GM12878 (cell line): ENCODE results near the gene RUFY2. TPM values are rescaled to one million over a fixed set of nuclear protein-coding genes. Genes with fewer than 3 reads are reported as not detected.
A peak's percentile ranks its signal among the peaks of the same experiment; 100 is the strongest.

Source experiments
- BCL3 ChIP-seq: IDR thresholded peaks from 2 replicates; pipeline ENCODE4 v1.6.1; 2011; ENCODE audit warnings: borderline replicate concordance, low read depth, mild to moderate bottlenecking, moderate library complexity, low read length; ENCODE audit not compliant: insufficient read depth, poor library complexity, severe bottlenecking
- CBFB ChIP-seq: IDR thresholded peaks from 2 replicates; pipeline ENCODE4 v1.6.1; 2016; ENCODE audit warnings: antibody characterized with exemption, low read depth
- CHD2 ChIP-seq: IDR thresholded peaks from 2 replicates; pipeline ENCODE4 v1.6.1; 2011; ENCODE audit warnings: low read depth, low read length, improper control_type of control experiment, borderline replicate concordance
- DPF2 ChIP-seq: fragments of 450-650 bp; IDR thresholded peaks from 2 replicates; pipeline ENCODE4 v1.6.1; 2017; ENCODE audit warnings: mild to moderate bottlenecking
- GABPA ChIP-seq: IDR thresholded peaks from 2 replicates; pipeline ENCODE4 v1.6.1; 2014; ENCODE audit warnings: antibody characterized with exemption, low read depth, mild to moderate bottlenecking, inconsistent platforms
- JUND ChIP-seq: IDR thresholded peaks from 2 replicates; pipeline ENCODE4 v1.6.1; 2012; ENCODE audit warnings: low read depth, mild to moderate bottlenecking, low read length, improper control_type of control experiment, moderate library complexity
- KDM1A ChIP-seq: fragments of 200-600 bp; sonication (generic); IDR thresholded peaks from 2 replicates; pipeline ENCODE4 v1.6.1; 2016; ENCODE audit warnings: borderline replicate concordance
- KLF5 ChIP-seq: fragments of 450-650 bp; IDR thresholded peaks from 2 replicates; pipeline ENCODE4 v1.6.1; 2014; ENCODE audit warnings: mild to moderate bottlenecking; ENCODE audit not compliant: partially characterized antibody
- NKRF ChIP-seq: fragments of 450-650 bp; conservative IDR thresholded peaks from 2 replicates; pipeline ENCODE4 v1.6.1; 2017; ENCODE audit warnings: mild to moderate bottlenecking, moderate library complexity
- PAX8 ChIP-seq: fragments of 450-650 bp; IDR thresholded peaks from 2 replicates; pipeline ENCODE4 v1.6.1; 2017; ENCODE audit warnings: mild to moderate bottlenecking, moderate library complexity
- RELB ChIP-seq: fragments of 450-650 bp; IDR thresholded peaks from 2 replicates; pipeline ENCODE4 v1.6.1; 2017; ENCODE audit warnings: low read depth, mild to moderate bottlenecking, moderate library complexity
- SREBF1 ChIP-seq: IDR thresholded peaks from 2 replicates; pipeline ENCODE4 v1.6.1; 2012; ENCODE audit warnings: mild to moderate bottlenecking, low read length
- SREBF2 ChIP-seq: IDR thresholded peaks from 2 replicates; pipeline ENCODE4 v1.6.1; 2012; ENCODE audit warnings: mild to moderate bottlenecking, low read length
- SUZ12 ChIP-seq: fragments of 200-600 bp; sonication (generic); IDR thresholded peaks from one replicate; pipeline ENCODE4 v1.6.1; 2018; ENCODE audit warnings: antibody characterized with exemption, mild to moderate bottlenecking; ENCODE audit not compliant: unreplicated experiment
- TARDBP ChIP-seq: IDR thresholded peaks from 2 replicates; pipeline ENCODE4 v1.6.1; 2016; ENCODE audit warnings: borderline replicate concordance
- TCF12 ChIP-seq: IDR thresholded peaks from 2 replicates; pipeline ENCODE4 v1.6.1; 2011; ENCODE audit warnings: low read depth, mild to moderate bottlenecking, low read length
- USF1 ChIP-seq: IDR thresholded peaks from 2 replicates; pipeline ENCODE4 v1.6.1; 2011; ENCODE audit warnings: borderline replicate concordance, low read depth, mild to moderate bottlenecking, moderate library complexity, mixed read lengths, low read length; ENCODE audit not compliant: insufficient read depth; ENCODE audit errors: extremely low read length
- ZNF207 ChIP-seq: fragments of 450-650 bp; IDR thresholded peaks from 2 replicates; pipeline ENCODE4 v1.6.1; 2014; ENCODE audit warnings: antibody characterized with exemption, mild to moderate bottlenecking, borderline replicate concordance
- ZNF622 ChIP-seq: fragments of 450-650 bp; IDR thresholded peaks from 2 replicates; pipeline ENCODE4 v1.6.1; 2017; ENCODE audit warnings: mild to moderate bottlenecking, inconsistent platforms
- polyA plus RNA-seq, 11 experiments: library from polyadenylated mRNA; depleted of rRNA in 4 of 11; unstranded in 6 of 11; stranded (reverse) in 5 of 11; fragments of >200 nt; fragmentation: Nextera tagmentation in 4 of 11; fragmentation: Illumina TruSeq in 1 of 11; extraction: Ambion mirVana in 4 of 11; extraction: Trizol in 1 of 11; gene quantifications; 1 replicate in 1 of 11; 2 replicates in 10 of 11; pipeline versions ENCODE4 v1.2.1 to v1.2.3, GENCODE V29; 2011 to 2016; ENCODE audit warnings: inconsistent platforms in 2 of 11, missing spikeins in 2 of 11, low read depth in 1 of 11
- total RNA-seq, 4 experiments: library from RNA; depleted of rRNA in 3 of 4; stranded (reverse); fragments of >200 nt in 3 of 4; fragmentation: Illumina TruSeq in 1 of 4; extraction: Trizol in 1 of 4; gene quantifications; 2 replicates each; pipeline versions ENCODE4 v1.2.1 to v1.2.3, GENCODE V29; 2013 to 2021
- TF ChIP-seq, protein P1 (sequence below), 3 experiments: IDR thresholded peaks in 2 of 3; conservative IDR thresholded peaks in 1 of 3; 2 replicates each; pipeline ENCODE4 v1.5.1; 2011; ENCODE audit warnings: low read depth in 3 of 3, low read length in 3 of 3, mild to moderate bottlenecking in 3 of 3, control low read depth in 2 of 3, moderate library complexity in 2 of 3, inconsistent platforms in 1 of 3, mixed read lengths in 1 of 3; ENCODE audit not compliant: control insufficient read depth in 2 of 3, insufficient read depth in 1 of 3; ENCODE audit errors: extremely low read depth in 1 of 3

Gene RUFY2
- total and polyA plus RNA-seq, 10 of the 15 experiments (the other 5 are each of a cell fraction or from before 2014, with no cell fraction given) = 1.7 to 8.4 (median 5.8) TPM

- TF ChIP-seq USF1 = no peak
- TF ChIP-seq ZNF207 = 0 out of 2 replicates have a peak, but pooled peaks have one; percentile 37
- no peak for TF ChIP-seq PAX8
- TF ChIP-seq DPF2 = peak; percentile 70; the same call in 1 of the 2 replicates
- TF ChIP-seq KDM1A = no peak
- TF ChIP-seq KLF5 = no peak
- no peak for TF ChIP-seq RELB
- TF ChIP-seq SREBF1 = no peak
- no peak for TF ChIP-seq BCL3
- no peak for TF ChIP-seq JUND
- 0 out of 2 replicates have a peak, but pooled peaks have one; percentile 52 for TF ChIP-seq TCF12
- TF ChIP-seq ZNF622 = no peak
- TF ChIP-seq, protein P1, sequence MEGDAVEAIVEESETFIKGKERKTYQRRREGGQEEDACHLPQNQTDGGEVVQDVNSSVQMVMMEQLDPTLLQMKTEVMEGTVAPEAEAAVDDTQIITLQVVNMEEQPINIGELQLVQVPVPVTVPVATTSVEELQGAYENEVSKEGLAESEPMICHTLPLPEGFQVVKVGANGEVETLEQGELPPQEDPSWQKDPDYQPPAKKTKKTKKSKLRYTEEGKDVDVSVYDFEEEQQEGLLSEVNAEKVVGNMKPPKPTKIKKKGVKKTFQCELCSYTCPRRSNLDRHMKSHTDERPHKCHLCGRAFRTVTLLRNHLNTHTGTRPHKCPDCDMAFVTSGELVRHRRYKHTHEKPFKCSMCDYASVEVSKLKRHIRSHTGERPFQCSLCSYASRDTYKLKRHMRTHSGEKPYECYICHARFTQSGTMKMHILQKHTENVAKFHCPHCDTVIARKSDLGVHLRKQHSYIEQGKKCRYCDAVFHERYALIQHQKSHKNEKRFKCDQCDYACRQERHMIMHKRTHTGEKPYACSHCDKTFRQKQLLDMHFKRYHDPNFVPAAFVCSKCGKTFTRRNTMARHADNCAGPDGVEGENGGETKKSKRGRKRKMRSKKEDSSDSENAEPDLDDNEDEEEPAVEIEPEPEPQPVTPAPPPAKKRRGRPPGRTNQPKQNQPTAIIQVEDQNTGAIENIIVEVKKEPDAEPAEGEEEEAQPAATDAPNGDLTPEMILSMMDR (IDR thresholded peaks at IDR 0.05 in 2 of 3, conservative IDR thresholded peaks at IDR 0.05 in 1 of 3; ENCODE audit: control insufficient read depth in 2 of 3, extremely low read depth in 1 of 3, insufficient read depth in 1 of 3, low read depth in 3 of 3, low read length in 3 of 3) = peak; percentile 56 to 67 (median 57); a peak in 5 of 6 replicates
- TF ChIP-seq SREBF2 = no peak
- no peak for TF ChIP-seq SUZ12
- TF ChIP-seq CHD2 = no peak
- no peak for TF ChIP-seq TARDBP
- TF ChIP-seq NKRF = peak; percentile 80; the same call in 1 of the 2 replicates
- no peak for TF ChIP-seq CBFB
- TF ChIP-seq GABPA = no peak
Observed at GRCh38 chr10:68406815-68407548, at the start of gene RUFY2 (continued).
